SK-N-SH (cell line): ENCODE results near the gene CCDC141.

Experiments used
- CHD2 ChIP-seq: fragments of 150-350 bp; IDR thresholded peaks from 2 replicates; pipeline ENCODE4 v1.6.1; 2018; ENCODE audit warnings: low read length; ENCODE audit not compliant: partially characterized antibody
- CTCF ChIP-seq: fragments of 200-600 bp; sonication (generic); IDR thresholded peaks from 2 replicates; pipeline ENCODE4 v1.6.1; 2017; ENCODE audit warnings: antibody characterized with exemption, mild to moderate bottlenecking, moderate library complexity
- EZH2phosphoT487 ChIP-seq: fragments of 200-600 bp; sonication (generic); IDR thresholded peaks from 2 replicates; pipeline ENCODE4 v1.6.1; 2017; ENCODE audit warnings: low read depth, mixed run types, mild to moderate bottlenecking, antibody characterized with exemption, moderate library complexity, borderline replicate concordance
- MXI1 ChIP-seq: IDR thresholded peaks from 2 replicates; pipeline ENCODE4 v1.6.1; 2012; ENCODE audit warnings: mild to moderate bottlenecking, low read depth, low read length, improper control_type of control experiment
- NRF1 ChIP-seq: IDR thresholded peaks from 2 replicates; pipeline ENCODE4 v1.6.1; 2012; ENCODE audit warnings: low read depth, mild to moderate bottlenecking, low read length
- POLR2AphosphoS5 ChIP-seq: IDR thresholded peaks from 2 replicates; pipeline ENCODE4 v1.6.1; 2012; ENCODE audit warnings: low read depth, low read length
- TAF1 ChIP-seq: IDR thresholded peaks from 2 replicates; pipeline ENCODE4 v1.6.1; 2012; ENCODE audit warnings: low read depth, mild to moderate bottlenecking, low read length, moderate library complexity, borderline replicate concordance
- TEAD4 ChIP-seq: IDR thresholded peaks from 2 replicates; pipeline ENCODE4 v1.4.0; 2012; ENCODE audit warnings: mild to moderate bottlenecking, borderline replicate concordance; ENCODE audit not compliant: insufficient read depth

- TF ChIP-seq MXI1 (no peak), NRF1 (no peak), CHD2 (no peak), CTCF (no peak), POLR2AphosphoS5 (no peak), TEAD4 (no peak), TAF1 (no peak), EZH2phosphoT487 (no peak)
Measured at GRCh38 chr2:178827739-178828485, 222.0 kb downstream of the CCDC141 start.
